ENCODE data around the gene P2RX7.

P2RX7 gene

GRCh38 chr12:121132601-121133481 lies at the start of gene P2RX7:
Gene P2RX7 (plus strand): TSS chr12:121132876. CDS start chr12:121132971, 95 bp downstream.
- FAIRE-seq (no peak), DNase-seq (ENCODE audit: insufficient read length, low spot score) (no peak)

GRCh38 chr12:121084229-121084628 lies 48.4 kb upstream of the P2RX7 start:
- FAIRE-seq (no peak), DNase-seq (ENCODE audit: insufficient read length, low spot score) (no peak)
- no peak for TF ChIP-seq CTCF (IDR thresholded peaks at IDR 0.05; ENCODE audit: insufficient read depth, missing control alignments)

More at GRCh38 chr12:121132601-121133481, at the start of gene P2RX7:
- no peak for TF ChIP-seq CTCF (IDR thresholded peaks at IDR 0.05; ENCODE audit: insufficient read depth, missing control alignments)

GRCh38 chr12:121085069-121085468 lies 47.6 kb upstream of the P2RX7 start:
- no peak for DNase-seq (ENCODE audit: insufficient read length, low spot score)
- no peak for FAIRE-seq
- no peak for TF ChIP-seq CTCF (IDR thresholded peaks at IDR 0.05; ENCODE audit: insufficient read depth, missing control alignments)

GRCh38 chr12:121085506-121086353 lies 46.9 kb upstream of the P2RX7 start:
- FAIRE-seq (no peak), DNase-seq (ENCODE audit: insufficient read length, low spot score) (no peak)
- no peak for TF ChIP-seq CTCF (IDR thresholded peaks at IDR 0.05; ENCODE audit: insufficient read depth, missing control alignments)

- no peak for TF ChIP-seq CTCF (IDR thresholded peaks at IDR 0.05; ENCODE audit: insufficient read depth, missing control alignments)
- DNase-seq (ENCODE audit: insufficient read length, low spot score) = no peak
- no peak for FAIRE-seq
Measured at GRCh38 chr12:121086781-121087295, 45.8 kb upstream of the P2RX7 start.

- FAIRE-seq (no peak), DNase-seq (ENCODE audit: insufficient read length, low spot score) (no peak)
- no peak for TF ChIP-seq CTCF (IDR thresholded peaks at IDR 0.05; ENCODE audit: insufficient read depth, missing control alignments)
Measured at GRCh38 chr12:121087467-121088194, 45.0 kb upstream of the P2RX7 start.

All from D721Med (cell line).